T-helper 1 cell treated with Interleukin-12 subunit alpha and Interleukin-12 subunit beta and Interleukin-4 antibody, amounts not matched to agents 30 μg/mL and 1 μg/mL, for 36 hours (primary cell): Measurements from ENCODE around the gene CMIP.
A peak's percentile ranks its signal among the peaks of the same experiment; 100 is the strongest.
"Not testable (repeated sequence)": the region's sequence is repeated elsewhere in the genome, so short reads cannot be mapped to it uniquely, and the experiment has no call there.

Experiments
- H3K27ac Mint-ChIP-seq: one replicate; pipeline ENCODE4 v1.8.0; 2021; ENCODE audit warnings: mild to moderate bottlenecking, mixed read lengths
- H3K27me3 Mint-ChIP-seq: one replicate; pipeline ENCODE4 v1.8.0; 2021; ENCODE audit warnings: low read depth, mixed read lengths
- H3K36me3 Mint-ChIP-seq: one replicate; pipeline ENCODE4 v1.8.0; 2021; ENCODE audit warnings: low read depth, mixed read lengths
- H3K4me1 Mint-ChIP-seq: one replicate; pipeline ENCODE4 v1.8.0; 2021; ENCODE audit warnings: low read depth, mixed read lengths
- H3K4me3 Mint-ChIP-seq: one replicate; pipeline ENCODE4 v1.8.0; 2021; ENCODE audit warnings: mild to moderate bottlenecking, moderate library complexity, mixed read lengths
- H3K9me3 Mint-ChIP-seq: one replicate; pipeline ENCODE4 v1.8.0; 2021; ENCODE audit warnings: mixed read lengths

The CMIP gene

DNA sequence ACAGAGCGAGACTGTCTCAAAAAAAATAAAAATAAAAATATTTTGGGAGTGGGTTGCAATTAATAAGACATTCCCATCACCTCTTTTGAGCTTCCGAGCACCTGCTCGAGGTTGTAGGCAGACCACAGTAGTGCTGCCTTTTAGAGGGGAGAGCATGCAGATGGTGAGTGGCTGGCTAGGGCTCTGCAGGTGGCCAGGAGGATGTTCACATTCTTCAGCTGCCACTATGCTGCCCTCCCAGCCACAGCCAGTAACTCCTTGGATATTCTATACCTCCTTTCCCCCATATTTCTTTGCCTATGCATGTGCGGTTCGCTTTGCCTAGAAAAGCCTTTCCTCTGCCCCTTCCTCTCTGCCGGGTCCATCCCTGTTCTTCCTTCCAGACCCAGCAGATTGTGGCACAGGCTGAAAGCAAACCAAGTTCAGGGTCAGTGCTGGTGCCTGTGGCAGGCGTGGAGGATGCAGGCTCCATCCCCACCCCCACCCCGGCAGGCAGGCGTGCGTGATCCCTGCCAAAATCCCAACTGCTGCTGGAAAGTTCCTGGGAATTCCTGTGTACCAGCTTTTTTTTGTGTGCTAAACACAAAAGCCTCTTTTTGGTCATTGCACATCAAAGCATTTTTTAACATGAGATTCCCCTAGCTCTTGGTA, 33.8 kb upstream of the CMIP start:
- no peaks in the 10 kb centered on the region for H3K9me3 Mint-ChIP-seq
- no peak overlapping the region for H3K27ac Mint-ChIP-seq
- H3K4me3 Mint-ChIP-seq, result no peak overlapping the region
- H3K27me3 Mint-ChIP-seq, result peaks cover 15% of the 10 kb centered on the region
- no peaks in the 10 kb centered on the region for H3K36me3 Mint-ChIP-seq
- peaks cover 3% of the 10 kb centered on the region for H3K4me1 Mint-ChIP-seq

DNA sequence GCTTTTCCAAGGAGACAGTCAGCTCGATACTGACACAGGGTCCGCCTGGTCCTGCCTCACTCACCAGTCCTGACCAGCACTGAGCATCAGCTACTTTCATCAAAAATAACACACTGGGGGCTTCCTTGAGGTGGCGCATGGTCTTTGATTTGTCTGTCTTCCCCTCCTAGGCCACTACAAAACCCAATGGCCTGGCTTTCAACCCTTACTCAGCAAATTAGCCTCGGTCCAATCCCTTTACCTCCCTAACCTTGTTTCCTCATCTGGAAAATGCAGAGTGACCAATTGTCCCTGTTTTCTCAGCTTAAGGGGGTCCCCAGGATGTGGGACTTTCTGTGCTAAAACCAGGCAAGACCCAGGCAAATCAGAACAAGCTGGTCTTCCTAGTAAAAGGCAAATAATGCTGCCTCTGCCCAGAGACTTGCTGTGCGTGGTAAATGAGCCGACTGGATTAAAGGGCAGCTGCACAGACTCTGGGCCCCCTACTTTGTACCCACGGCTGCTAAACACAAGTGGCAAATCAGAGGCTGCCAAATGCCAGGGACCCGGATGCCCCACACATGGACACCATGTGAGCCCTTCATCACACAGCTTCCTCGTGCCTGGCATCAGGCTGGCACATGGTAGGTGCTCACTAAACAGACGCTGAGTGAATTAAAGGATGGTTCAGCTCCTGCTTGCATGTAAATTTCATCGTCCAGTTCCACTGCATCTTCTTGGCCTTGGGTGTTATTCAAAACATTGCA, 31.2 kb upstream of the CMIP start:
- Mint-ChIP-seq H3K36me3 (no peaks in the 10 kb centered on the region), H3K4me3 (no peak overlapping the region), H3K27me3 (peaks cover 15% of the 10 kb centered on the region), H3K27ac (no peak overlapping the region), H3K4me1 (peaks cover 3% of the 10 kb centered on the region), H3K9me3 (no peaks in the 10 kb centered on the region)

DNA sequence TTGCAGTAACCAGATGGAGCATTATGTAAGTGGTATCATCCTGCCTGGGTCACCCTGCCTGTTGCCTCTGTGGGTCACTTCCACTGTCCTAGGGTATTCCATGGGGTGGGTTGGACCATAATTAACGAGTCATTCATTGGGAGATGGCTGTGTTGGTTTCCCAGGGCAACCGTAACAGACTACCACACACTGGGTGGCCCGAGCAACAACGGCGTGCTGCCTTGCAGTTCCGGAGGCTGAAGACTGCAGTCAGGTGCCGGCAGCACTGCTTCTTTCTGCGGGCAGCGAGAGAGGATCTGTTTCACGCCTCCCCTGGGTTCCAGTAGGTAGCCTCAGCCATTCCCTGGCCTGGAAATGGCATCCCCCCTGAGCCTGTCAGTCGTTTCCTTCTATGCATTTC, 28.9 kb upstream of the CMIP start:
- H3K27me3 Mint-ChIP-seq, result peaks cover 15% of the 10 kb centered on the region
- peaks cover 3% of the 10 kb centered on the region for H3K4me1 Mint-ChIP-seq
- no peak overlapping the region for H3K4me3 Mint-ChIP-seq
- H3K9me3 Mint-ChIP-seq, result no peaks in the 10 kb centered on the region
- no peak overlapping the region for H3K27ac Mint-ChIP-seq
- H3K36me3 Mint-ChIP-seq, result no peaks in the 10 kb centered on the region

DNA sequence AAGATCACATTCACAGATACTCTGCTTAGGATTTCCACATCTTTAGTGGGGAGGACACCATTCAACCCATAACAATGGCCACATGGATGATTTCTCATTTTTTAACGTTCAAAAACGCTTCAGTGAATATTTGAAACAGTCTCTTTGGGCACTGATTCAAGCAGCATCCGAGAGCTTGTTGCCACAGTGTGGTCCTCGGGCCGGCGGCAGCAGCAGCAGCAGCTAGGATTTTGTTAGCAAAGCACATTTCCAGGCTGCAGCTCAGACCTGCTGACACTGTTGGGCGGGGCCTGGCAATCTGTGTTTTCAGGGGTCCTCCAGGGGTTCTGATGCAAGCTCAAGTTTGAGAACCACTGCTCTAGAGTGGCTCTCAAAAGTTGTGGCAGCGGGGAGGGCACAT, 27.9 kb upstream of the CMIP start:
- no peaks in the 10 kb centered on the region for H3K9me3 Mint-ChIP-seq
- no peak overlapping the region for H3K4me3 Mint-ChIP-seq
- H3K36me3 Mint-ChIP-seq, result no peaks in the 10 kb centered on the region
- peaks cover 12% of the 10 kb centered on the region for H3K27me3 Mint-ChIP-seq
- H3K27ac Mint-ChIP-seq, result no peak overlapping the region
- peaks cover 3% of the 10 kb centered on the region for H3K4me1 Mint-ChIP-seq

DNA sequence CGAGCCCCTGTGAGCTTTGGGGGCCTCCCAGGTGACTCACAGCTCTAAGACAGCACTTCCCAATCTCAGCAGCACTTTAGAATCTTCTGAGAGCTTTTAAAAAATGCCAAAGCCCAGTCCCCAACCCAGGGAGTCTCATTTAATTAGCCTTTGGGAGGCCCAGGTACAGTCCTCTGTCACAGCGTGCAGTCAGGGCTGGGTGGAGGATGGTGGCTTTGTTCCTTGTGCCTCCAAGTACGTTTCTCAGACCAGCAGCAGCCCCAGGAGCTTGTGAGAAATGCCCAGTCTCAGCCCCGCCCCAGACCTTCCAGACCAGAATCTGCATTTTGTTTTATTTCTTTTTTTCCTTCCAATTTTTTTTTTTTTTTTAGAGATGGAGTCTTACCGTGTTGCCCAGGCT, 27.4 kb upstream of the CMIP start:
- H3K27me3 Mint-ChIP-seq, result peaks cover 9% of the 10 kb centered on the region
- no peak overlapping the region for H3K27ac Mint-ChIP-seq
- no peak overlapping the region for H3K4me3 Mint-ChIP-seq
- H3K36me3 Mint-ChIP-seq, result no peaks in the 10 kb centered on the region
- H3K9me3 Mint-ChIP-seq, result no peaks in the 10 kb centered on the region
- H3K4me1 Mint-ChIP-seq, result peaks cover 3% of the 10 kb centered on the region

DNA sequence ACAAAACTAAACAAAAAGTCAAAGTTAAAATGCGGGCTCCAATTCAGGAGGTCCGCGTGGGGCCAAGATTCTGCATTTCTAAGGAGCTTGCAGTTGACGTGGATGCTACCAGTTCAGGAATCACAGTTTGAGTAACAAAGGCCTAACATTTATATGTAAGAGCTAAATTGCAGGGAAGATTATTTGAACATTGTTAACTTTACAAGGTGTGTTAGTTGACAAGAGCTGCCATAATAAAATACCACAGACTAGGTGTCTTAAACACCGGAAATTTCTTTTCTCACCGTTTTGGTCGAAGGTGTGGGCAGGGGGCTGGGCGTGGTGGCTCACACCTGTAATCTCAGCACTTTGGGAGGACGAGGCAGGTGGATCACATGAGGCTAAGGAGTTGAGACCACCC, 24.8 kb upstream of the CMIP start:
- H3K27ac Mint-ChIP-seq, result no peak overlapping the region
- H3K27me3 Mint-ChIP-seq, result peaks cover under 1% of the 10 kb centered on the region
- peaks cover 2% of the 10 kb centered on the region for H3K4me1 Mint-ChIP-seq
- H3K36me3 Mint-ChIP-seq, result no peaks in the 10 kb centered on the region
- no peak overlapping the region for H3K4me3 Mint-ChIP-seq
- no peaks in the 10 kb centered on the region for H3K9me3 Mint-ChIP-seq

DNA sequence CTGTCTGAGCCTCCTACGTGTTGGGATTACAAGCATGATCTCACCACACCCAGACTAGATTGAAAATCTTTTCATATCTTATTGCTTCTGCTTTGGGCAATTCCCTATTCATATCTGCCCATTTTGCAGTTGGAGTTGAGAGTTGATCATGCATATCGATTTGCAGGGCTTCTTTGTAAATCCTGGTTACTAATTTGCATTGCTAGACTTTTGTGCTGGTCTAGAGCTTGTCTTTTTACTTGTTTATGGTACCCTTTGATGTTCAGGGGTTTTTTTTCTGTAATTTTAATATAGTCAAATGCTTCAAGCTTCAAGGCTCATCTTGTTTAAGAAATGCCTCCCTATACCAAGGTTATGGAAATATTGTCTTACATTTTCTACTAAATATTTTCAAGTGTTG, 23.5 kb upstream of the CMIP start:
- Mint-ChIP-seq H3K27ac (no peak overlapping the region), H3K4me3 (no peak overlapping the region), H3K4me1 (peaks cover 8% of the 10 kb centered on the region), H3K36me3 (no peaks in the 10 kb centered on the region), H3K9me3 (no peaks in the 10 kb centered on the region), H3K27me3 (no peaks in the 10 kb centered on the region)

DNA sequence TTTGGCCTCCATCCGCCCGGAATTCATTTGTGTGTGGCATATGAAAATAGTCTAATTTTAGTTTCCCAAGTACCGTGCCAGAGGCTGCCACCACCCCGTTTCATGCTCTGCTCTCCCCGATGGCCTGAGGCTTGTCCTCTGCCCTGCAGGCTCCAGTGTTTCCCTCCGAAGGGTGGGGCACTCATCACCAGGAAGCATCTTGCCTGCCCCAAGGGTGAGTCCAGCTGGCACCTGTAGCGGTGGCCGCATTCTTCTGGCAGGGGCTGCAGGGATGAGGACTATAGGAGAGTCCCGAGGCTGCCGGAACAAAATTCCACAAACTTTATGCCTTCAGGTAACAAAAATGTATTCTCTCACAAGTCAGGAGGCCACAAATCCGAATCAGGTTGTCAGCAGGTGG, 23.1 kb upstream of the CMIP start:
- Mint-ChIP-seq H3K9me3 (no peaks in the 10 kb centered on the region), H3K4me3 (no peak overlapping the region), H3K27me3 (no peaks in the 10 kb centered on the region), H3K36me3 (no peaks in the 10 kb centered on the region), H3K4me1 (peaks cover 8% of the 10 kb centered on the region), H3K27ac (no peak overlapping the region)

DNA sequence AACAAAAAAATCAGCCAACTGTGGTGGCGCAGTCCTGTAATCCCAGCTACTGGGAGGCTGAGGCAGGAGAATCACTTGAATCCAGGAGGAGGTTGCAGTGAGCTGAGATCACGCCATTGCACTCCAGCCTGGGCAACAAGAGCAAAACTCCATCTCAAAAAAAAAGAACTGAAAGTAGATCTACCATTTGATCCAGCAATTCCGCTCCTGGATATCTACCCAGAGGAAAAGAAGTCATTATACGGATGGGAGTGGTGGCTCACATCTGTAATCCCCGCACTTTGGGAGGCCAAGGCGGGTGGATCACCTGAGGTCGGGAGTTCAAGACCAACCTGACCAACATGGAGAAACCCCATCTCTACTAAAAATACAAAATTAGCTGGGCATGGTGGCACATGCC, 22.5 kb upstream of the CMIP start:
- H3K9me3 Mint-ChIP-seq, H3K36me3 Mint-ChIP-seq, H3K27me3 Mint-ChIP-seq, H3K4me1 Mint-ChIP-seq, H3K4me3 Mint-ChIP-seq, H3K27ac Mint-ChIP-seq: not testable (repeated sequence)

DNA sequence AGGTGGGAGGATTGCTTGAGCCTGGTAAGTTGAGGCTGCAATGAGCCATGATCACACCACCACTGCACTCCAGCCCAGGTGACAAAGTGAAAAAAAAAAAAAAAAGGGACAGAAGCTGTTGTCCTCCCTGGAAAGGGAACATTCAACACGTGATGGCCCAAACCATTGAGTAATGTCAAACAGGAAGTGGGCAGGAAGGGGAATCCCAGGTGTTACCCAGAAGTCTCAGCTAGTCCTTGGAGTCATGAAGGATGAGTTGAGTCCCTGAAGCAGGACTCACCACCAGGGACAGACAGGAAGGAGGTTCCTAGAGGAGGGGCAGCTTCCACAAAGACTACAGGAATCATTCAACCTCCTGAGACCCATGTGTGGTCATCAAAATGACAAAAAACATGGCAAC, 19.8 kb upstream of the CMIP start:
- H3K36me3 Mint-ChIP-seq, result no peaks in the 10 kb centered on the region
- H3K27me3 Mint-ChIP-seq, result peaks cover 9% of the 10 kb centered on the region
- H3K4me3 Mint-ChIP-seq, result no peak overlapping the region
- H3K9me3 Mint-ChIP-seq, result no peaks in the 10 kb centered on the region
- H3K4me1 Mint-ChIP-seq, result peaks cover 9% of the 10 kb centered on the region
- H3K27ac Mint-ChIP-seq, result peak overlapping the region; percentile 68

DNA sequence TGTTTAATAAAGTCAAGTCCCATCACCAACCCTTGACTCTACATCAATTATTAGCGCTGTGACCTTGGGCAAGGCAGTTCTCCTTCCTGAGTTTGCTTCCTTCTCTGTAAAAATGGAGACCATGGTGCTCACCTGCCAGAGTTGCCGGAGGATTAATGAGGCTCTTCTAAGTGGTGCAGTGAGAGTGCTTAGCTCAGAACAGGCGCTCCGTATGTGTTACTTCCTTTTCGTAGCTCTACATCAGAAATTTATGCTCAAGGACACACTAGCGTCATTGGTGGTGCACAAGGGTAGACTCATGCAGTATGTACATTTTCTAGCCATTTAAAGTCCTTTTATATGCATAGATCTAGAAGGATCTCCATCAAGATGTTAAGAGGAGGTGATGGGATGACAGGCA, 17.4 kb upstream of the CMIP start:
- Mint-ChIP-seq H3K4me1 (peaks cover 11% of the 10 kb centered on the region), H3K4me3 (no peak overlapping the region), H3K27ac (no peak overlapping the region), H3K36me3 (no peaks in the 10 kb centered on the region), H3K9me3 (no peaks in the 10 kb centered on the region), H3K27me3 (peaks cover 9% of the 10 kb centered on the region)

DNA sequence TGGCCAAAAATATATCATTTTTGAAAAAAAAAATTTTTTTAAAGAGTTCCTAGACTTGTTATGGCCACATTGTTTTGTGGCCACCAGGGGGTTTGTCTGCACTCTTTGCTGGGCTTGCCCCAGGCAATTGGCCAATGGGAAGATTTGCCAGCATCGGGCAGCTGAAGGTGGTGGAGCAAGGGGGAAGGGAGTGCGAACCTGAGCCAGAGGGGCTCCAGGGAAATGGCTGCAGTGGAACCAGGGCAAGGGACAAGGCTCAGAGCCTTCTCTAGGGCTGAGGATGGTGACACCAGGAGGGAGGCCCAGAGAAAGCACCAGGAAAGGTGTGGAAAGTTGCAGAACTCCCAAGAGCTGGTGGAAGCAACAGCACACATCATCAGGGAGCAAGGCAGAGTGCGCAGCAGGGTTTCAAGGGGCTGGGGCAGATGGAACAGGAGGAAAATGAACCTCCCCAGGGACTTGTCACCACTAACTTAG, 15.5 kb upstream of the CMIP start:
- no peaks in the 10 kb centered on the region for H3K9me3 Mint-ChIP-seq
- peak overlapping the region; percentile 20 for H3K27ac Mint-ChIP-seq
- H3K27me3 Mint-ChIP-seq, result peaks cover 9% of the 10 kb centered on the region

DNA sequence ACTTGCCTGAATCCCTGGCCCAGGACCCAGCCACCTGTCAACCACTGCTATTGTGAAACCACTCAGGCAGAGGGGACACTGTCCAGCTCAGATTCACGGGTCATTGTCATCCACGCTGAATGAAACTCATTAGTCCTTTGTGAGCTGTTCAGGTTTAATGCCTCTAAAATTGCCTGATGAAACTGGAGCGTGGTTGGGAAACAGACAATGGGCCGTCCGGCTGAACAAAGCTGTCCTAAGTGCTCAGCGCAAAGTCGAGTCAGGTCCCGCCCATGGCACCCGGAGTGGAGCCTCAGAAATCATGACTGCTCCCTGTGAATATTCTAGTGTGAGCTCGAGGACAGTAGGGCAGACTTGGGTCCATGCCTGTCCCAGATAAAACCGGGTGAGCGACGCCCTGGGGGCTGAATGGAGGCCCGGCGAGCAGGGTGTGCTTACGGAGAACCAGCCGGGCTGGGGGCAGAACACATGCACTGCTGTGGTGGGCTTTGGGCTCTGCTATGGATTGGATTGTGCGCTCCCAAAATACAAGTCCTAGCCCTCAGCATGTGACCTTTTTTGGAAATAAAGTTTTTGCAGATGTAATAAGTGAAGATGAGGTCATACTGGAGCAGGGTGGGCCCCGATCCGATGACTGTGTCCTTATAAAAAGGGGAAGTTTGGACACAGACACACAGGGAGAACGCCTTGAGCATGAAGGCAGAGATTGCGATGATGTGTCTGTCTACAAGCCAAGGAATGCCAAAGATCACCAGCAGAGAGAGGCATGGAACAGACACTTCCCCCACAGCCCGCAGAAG, 12.9 kb upstream of the CMIP start:
- peaks cover 3% of the 10 kb centered on the region for H3K4me1 Mint-ChIP-seq
- no peaks in the 10 kb centered on the region for H3K36me3 Mint-ChIP-seq
- peaks cover 23% of the 10 kb centered on the region for H3K27me3 Mint-ChIP-seq
- no peak overlapping the region for H3K4me3 Mint-ChIP-seq
- H3K9me3 Mint-ChIP-seq, result no peaks in the 10 kb centered on the region
- no peak overlapping the region for H3K27ac Mint-ChIP-seq

More for the DNA sequence above, 15.5 kb upstream of the CMIP start:
- H3K4me3 Mint-ChIP-seq, result no peak overlapping the region
- H3K4me1 Mint-ChIP-seq, result peaks cover 11% of the 10 kb centered on the region
- no peaks in the 10 kb centered on the region for H3K36me3 Mint-ChIP-seq

DNA sequence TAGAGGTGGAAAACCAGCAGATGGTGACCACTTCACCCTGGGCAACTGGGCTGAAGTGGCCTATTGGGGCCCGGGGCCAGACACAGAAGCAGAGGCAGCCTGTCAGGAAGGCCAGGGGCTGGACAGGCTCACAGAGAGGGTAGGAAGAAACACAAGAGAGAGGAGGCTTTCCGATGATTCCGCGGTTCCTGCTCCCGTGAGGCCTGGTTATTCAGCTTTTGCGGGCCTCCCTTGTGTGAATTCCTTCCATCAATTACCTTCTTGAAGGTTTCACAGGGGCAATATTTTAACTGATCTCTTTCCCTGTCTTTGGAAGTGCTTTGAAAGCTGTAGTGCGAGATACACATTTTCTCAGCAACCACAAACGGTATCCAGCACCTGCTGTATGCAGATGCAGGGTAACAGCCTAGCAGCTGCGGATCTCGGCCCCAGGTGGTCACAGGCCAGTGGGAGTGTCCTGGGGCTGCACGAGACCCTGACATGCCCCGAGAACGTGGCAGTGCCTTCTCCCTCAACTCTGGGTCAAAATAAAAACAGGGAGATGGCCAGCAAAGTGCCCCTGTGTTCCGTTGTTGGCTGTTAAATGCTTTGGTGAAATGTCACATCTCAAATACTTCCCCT, 11.6 kb upstream of the CMIP start:
- no peaks in the 10 kb centered on the region for H3K9me3 Mint-ChIP-seq
- H3K4me3 Mint-ChIP-seq, result no peak overlapping the region
- H3K27ac Mint-ChIP-seq, result no peak overlapping the region
- H3K36me3 Mint-ChIP-seq, result no peaks in the 10 kb centered on the region
- peaks cover 5% of the 10 kb centered on the region for H3K4me1 Mint-ChIP-seq
- H3K27me3 Mint-ChIP-seq, result peaks cover 34% of the 10 kb centered on the region
